Fibroblast of skin of right biceps (primary cell): ENCODE results near the gene GASK1A.
"Not testable (repeated sequence)": the region's sequence is repeated elsewhere in the genome, so short reads cannot be mapped to it uniquely, and the experiment has no call there.

Experiments used
- DNase-seq: peaks from one replicate; pipeline ENCODE4 v3.0.0-alpha.2; 2013

GASK1A gene

GRCh38 chr3:43063114-43063513, 84.0 kb downstream of the GASK1A start:
- no peak for DNase-seq

DNA sequence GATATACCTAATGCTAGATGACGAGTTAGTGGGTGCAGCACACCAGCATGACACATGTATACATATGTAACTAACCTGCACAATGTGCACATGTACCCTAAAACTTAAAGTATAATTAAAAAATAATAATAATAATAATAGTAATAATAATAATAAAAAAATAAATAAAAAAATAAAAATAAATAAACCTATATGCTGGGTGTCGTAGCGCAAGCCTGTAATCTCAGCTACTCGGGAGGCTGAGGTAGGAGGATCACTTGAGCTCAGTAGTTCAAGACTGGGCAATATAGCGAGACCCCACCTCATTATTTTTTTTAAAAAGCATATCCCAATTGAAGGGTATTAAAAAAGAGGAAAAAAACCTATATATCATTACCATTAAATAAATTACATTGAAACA, 91.6 kb downstream of the GASK1A start:
- DNase-seq, result not testable (repeated sequence)

- no peak for DNase-seq
Measured at GRCh38 chr3:43071313-43071893, 92.3 kb downstream of the GASK1A start.

DNA sequence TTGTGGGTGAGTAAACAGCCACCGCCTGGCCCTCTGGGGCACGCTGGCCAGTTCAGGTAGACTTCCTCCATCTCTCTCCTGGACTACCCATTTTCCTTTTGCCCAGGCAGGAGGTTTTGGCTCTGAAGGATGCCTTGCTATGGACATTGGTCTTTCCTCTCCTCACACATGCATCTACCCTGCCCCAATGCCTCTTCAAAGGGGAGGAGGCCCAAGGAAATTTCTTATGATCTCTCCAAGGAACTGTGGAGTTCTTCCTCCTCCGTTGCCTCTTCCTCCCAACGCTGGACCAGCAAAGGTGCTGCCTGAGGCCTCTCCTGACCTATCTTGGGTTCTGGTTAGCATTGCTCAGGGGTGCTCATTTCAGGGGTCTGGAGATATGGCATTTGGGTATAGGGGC, 93.2 kb downstream of the GASK1A start:
- no peak for DNase-seq

GRCh38 chr3:43073116-43073835, 94.2 kb downstream of the GASK1A start:
- no peak for DNase-seq

DNA sequence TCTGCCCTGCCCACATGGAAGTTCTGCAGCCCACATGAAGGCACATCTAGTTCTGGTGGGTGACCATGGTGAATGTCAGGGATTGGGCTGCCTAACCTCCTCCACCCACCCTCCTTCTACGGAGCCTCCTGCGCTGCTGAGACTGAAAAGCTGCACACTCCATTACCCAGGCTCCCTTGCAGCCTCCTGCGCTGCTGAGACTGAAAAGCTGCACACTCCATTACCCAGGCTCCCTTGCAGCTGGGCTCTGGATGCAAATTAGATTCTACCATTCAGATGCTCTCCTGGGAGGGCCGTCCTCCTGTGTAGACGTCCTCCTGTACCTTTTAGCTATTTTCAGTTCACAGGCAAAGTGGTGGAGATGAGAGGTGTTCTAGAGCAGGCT, 94.7 kb downstream of the GASK1A start:
- DNase-seq, result no peak

- DNase-seq, result no peak
Measured at GRCh38 chr3:43074482-43074881, 95.4 kb downstream of the GASK1A start.

DNA sequence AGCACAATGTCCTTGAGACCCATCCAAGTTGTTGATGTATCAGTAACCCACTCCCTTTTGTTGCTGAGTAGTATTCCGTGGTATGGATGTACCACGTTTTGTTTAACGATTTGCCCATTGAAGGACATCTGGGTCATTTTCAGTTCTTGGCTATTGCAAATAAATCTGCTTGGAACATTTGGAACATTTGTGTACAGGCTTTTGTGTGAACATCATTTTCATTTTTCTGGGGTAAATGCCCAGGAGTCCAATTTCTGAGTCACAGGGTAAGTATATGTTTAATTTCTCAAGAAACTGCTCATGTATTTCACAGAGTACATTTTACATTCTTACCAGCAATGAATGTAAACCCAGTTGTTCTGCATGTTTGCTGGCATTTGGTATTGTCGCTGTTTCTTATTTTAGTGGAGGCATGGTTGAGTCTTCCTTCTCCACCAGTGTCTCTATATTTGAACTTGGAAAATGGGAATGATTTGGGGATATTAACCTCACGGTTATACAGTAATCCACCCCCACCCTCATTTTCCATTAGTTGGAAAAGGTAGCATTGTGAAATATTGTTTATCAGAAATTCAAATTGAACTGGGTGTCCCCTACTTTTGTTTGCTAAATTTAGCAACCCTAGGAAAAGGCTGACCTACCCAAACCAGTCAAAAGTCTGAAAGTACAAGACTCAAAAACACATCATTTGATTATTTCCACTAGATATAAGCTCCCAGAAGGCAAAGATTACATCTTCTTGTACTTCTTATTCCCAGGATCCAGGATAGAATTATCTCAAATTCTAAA, 96.0 kb downstream of the GASK1A start:
- DNase-seq, result no peak

DNA sequence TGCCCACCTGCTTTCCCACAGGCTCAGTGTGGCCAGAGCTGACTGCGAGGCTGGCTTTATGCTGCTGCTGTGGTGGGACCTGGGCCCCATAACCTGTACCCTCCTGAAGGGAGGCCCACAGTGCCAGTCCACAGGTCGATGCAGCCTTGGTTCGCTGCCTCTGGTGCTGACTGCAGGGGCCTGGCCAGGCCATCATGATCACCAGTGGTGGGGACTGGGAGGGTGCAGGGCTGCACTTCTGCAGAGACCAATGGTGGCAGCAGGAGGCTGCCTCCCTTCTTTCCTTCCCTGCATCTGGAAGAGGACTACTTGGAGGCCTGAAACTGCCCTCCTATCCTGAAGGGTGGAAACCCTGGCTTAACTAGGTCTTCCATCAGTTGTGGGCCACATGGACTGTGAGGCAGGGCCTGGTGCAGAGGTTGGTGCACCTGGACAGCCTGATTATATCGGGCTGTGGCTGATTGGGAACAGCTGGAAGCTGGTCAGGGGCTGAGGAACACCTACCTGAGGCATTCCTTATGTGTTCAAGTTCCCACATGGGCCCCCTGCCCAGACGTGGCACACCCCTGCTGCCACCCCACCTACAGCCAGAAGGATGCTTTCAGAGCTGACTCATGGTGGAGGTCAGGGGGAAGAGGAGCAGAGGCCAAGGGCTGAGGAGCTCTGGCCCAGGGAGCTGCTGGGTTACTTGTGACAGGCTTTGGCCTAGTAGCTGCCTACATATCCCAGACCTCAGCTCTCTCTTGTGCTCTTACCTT, 97.0 kb downstream of the GASK1A start:
- DNase-seq, result no peak

DNA sequence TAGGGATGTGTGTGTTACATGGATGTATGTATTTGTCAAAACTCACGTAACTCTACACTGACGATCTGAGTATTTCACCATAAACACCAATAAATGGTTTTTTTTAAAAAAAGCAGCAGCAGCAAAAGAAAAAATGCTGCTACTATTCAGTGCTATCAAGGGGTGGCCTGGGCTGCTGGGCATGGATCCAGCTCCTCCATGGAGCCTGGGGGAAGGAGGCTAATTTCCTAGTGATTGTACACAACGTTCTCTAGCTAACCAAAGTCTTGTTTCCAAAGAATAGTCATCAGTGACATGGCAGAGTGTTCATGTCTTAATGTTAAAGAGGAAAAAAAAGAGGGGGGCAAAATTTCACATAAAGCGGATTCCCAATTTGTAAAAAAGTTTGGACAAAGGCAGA, 97.7 kb downstream of the GASK1A start:
- no peak for DNase-seq

DNA sequence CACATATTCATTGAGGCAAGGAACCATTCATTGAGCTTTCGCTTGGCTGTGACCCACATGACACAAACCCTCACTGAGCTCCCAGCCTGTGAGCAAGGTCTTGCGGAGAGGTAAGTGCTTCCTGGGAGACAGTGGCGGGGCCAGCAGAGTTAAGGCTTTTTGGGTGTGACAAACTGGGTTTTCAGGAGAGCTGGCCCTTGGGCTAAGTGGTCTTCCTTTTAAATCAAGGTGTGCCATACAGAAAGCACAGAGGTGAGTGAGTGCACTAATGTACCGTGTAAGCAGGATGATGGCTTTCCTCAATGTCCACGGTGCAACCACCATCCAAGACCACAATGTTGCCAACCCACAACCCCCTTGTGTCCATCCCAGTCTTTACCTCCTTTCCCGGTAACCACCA, 98.2 kb downstream of the GASK1A start:
- DNase-seq, result no peak

DNA sequence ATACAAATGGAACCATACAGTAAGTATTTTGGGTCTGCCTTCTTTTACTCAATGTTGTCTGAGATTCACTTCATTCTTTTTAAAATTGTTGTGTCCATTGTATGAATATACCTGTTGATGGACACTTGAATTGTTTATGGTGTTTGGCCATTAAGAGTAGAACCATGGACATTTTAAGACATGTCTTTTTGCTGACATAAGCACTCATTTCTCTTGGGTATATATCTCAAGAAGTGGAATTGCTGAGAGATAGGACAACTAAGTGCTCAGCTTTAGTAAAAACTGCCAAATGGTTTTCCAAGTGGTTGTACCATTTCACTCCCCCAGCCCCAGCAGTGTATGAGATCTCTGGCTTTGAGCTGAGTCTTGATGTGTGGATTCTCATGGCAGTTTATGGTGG, 98.6 kb downstream of the GASK1A start:
- DNase-seq, result no peak

- no peak for DNase-seq
Measured at GRCh38 chr3:43079536-43080332, 100.6 kb downstream of the GASK1A start.

DNA sequence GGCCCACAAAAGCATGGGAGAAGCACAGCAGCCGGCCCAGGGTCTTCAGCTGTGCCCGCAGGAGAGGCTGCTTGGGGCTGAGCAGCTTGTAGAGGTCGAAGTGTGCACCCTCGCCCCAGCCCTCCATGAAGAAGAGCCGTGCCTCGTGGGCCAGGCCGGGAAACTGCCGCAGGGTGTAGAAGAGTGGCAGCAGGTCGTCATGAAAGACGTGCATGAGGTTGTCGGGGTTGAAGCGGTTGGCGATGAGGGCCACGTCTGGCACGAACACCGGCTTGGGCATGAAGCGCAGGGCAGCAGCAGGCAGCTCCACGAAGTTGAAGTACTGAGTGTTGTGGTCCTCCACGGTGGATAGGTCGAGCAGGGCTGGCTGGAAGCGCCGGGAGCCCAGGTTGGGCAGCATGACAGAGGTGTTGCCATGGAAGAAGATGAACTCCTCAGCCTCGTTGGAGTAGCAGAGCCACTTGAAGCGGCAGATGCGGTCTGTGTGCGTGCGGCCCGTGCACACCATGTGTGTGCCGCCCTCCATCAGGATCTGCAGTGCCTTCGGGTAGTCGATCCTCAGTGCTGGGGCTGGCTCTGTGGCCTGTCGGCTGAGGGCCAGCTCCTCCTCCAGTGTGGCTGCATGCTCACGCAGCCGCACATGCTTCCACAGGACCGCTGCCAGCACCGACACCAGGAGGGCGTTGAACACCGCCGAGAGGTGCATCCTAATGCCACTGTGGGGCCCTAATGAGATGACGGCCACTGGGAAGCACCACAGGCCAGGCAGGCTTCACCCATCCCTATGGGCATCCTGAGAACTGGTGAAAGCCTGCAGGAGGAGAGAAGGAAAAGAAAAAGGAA, 101.8 kb downstream of the GASK1A start:
- DNase-seq, result no peak

DNA sequence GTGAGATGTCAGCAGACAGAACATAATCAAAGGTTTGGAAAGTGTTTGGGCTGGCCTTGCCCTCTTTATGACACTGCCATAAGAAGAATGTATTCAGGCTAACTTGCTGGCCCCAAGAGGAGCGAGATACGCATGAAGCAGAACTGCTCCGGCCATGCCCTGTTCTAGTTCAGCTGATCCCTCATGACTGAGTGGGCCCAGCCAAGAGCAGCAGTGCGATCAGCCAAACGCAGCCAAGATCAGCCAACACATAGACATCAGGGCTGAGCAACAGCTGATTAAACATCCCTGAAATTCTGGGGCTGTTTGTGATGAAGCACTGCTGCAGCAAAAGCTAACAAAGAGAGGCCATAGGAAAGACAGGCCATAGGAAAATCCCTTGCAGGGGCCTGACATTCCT, 102.7 kb downstream of the GASK1A start:
- no peak for DNase-seq

GRCh38 chr3:43082457-43082856, 103.3 kb downstream of the GASK1A start:
- DNase-seq, result no peak

GRCh38 chr3:43086460-43087165, 107.5 kb downstream of the GASK1A start:
- DNase-seq, result peak; percentile 68

- DNase-seq, result no peak
Measured at GRCh38 chr3:43087249-43087776, 108.2 kb downstream of the GASK1A start.

DNA sequence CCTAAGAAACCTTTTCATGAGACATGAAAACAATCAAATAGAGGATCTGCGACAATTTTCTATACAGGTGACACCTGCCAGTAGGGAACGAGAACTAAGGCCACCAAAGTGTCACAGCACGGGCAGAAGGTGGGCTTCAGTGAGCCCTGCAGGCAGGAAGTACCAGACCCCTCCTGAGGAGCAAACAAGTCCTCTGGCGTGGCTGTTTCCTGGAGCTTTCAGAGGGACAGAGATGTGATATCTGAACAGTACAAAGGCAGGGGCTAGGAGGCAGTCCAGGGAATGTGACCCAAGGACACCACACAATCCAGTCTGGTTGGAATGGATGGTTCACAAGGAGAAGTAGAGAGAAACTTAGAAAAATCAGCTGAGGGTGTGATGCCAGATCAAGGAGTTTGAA, 110.0 kb downstream of the GASK1A start:
- no peak for DNase-seq

DNA sequence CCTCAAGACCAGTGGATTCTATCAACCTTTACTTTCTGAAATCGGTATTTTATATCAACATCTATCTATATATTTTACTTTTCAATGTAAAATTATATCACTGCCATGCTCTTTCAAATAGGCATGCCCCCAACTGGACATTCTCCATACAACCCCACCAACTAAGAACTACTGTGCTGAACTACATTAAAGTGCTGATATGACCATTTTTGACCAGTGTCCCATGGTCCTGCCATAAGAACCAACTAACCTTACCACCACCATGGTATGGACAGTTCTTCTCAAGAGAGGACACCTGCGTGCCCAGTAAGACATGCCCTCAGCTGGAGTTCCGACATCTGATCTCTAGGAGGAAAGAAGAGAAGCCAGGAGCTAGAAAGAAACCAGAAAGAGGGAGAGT, 111.1 kb downstream of the GASK1A start:
- no peak for DNase-seq

GRCh38 chr3:43091481-43091880, 112.4 kb downstream of the GASK1A start:
- DNase-seq, result no peak
